GM12878 (cell line): ENCODE measurements around the gene ANK2. TPM values are rescaled to one million over a fixed set of nuclear protein-coding genes. Genes with fewer than 3 reads are reported as not detected.

Experiments
- ATAC-seq: fragments of 200-7000 bp; cut with Tn5 transposase; 3 replicates; pipeline ENCODE4 v1.9.1; 2020; ENCODE audit warnings: mild to moderate bottlenecking, moderate library complexity
- BruUV-seq: library from RNA; stranded (reverse); fragments of 400-500 nt; replicated peaks from 2 replicates; lab custom pipeline; 2021; lab: Mats Ljungman, UMichigan
- CTCF ChIA-PET: fragments of 300-600 bp; sonication (Branson Sonifier 250); formaldehyde crosslinking; extraction: SDS; loops from one replicate; lab custom pipeline; 2021; ENCODE audit warnings: inconsistent platforms; lab: Yijun Ruan, JAX
- POLR2A ChIA-PET: fragments of 350-600 bp; formaldehyde crosslinking; extraction: SDS; loops from one replicate; lab custom pipeline; 2021; ENCODE audit warnings: inconsistent platforms; lab: Charles Lee
- RAD21 ChIA-PET: fragments of 300-600 bp; sonication (Branson Sonifier 250); formaldehyde crosslinking; loops from one replicate; lab custom pipeline; 2023; ENCODE audit warnings: antibody characterized with exemption; ENCODE audit not compliant: unreplicated experiment; lab: Charles Lee
- SMC1A ChIA-PET: fragments of 300-600 bp; sonication (Branson Sonifier 250); formaldehyde crosslinking; loops from one replicate; lab custom pipeline; 2023; ENCODE audit not compliant: unreplicated experiment, uncharacterized antibody; lab: Charles Lee
- DNase-seq: peaks from one replicate; pipeline ENCODE4 v3.0.0-alpha.2; 2011; ENCODE audit warnings: low read depth, low spot score
- FAIRE-seq: peaks from 3 replicates; lab custom pipeline; 2011; peaks lifted over from hg19 to GRCh38; lab: Jason Lieb, UNC
- H2AFZ ChIP-seq: 2 replicates; pipeline ENCODE4 v1.6.0; 2011; ENCODE audit warnings: low read depth, low read length, control low read depth; ENCODE audit not compliant: control insufficient read depth
- H3K27ac ChIP-seq: 2 replicates; pipeline ENCODE4 v1.5.1; 2011; ENCODE audit warnings: control low read depth; ENCODE audit not compliant: control insufficient read depth, insufficient read depth
- H3K27me3 ChIP-seq, 2 experiments: replicated peaks in 1 of 2; 2 replicates each; pipeline versions ENCODE4 v1.6.0 to v1.6.1; 2011; ENCODE audit warnings: low read length in 1 of 2; ENCODE audit not compliant: control insufficient read depth in 2 of 2, insufficient read depth in 2 of 2
- H3K36me3 ChIP-seq, 2 experiments: 2 replicates each; pipeline ENCODE4 v1.5.1; 2011; ENCODE audit warnings: low read length in 1 of 2; ENCODE audit not compliant: control insufficient read depth in 2 of 2, insufficient read depth in 2 of 2
- H3K4me1 ChIP-seq: 2 replicates; pipeline ENCODE4 v1.6.1; 2011; ENCODE audit warnings: mild to moderate bottlenecking, low read length, moderate library complexity, mixed read lengths; ENCODE audit not compliant: control insufficient read depth, insufficient read depth
- H3K4me2 ChIP-seq: 2 replicates; pipeline ENCODE4 v1.6.0; 2011; ENCODE audit warnings: control low read depth; ENCODE audit not compliant: control insufficient read depth, insufficient read depth
- H3K4me3 ChIP-seq: fragments of 200-600 bp; sonication (generic); 2 replicates; pipeline ENCODE4 v1.5.1; 2016
- H3K79me2 ChIP-seq: 2 replicates; pipeline ENCODE4 v1.6.0; 2011; ENCODE audit warnings: low read length; ENCODE audit not compliant: control insufficient read depth, insufficient read depth
- H3K9ac ChIP-seq: 2 replicates; pipeline ENCODE4 v1.8.0; 2011; ENCODE audit warnings: low read length, control low read depth, mixed read lengths; ENCODE audit not compliant: control insufficient read depth, insufficient read depth
- H3K9me3 ChIP-seq: replicated peaks from 3 replicates; pipeline ENCODE4 v1.5.1; 2011; ENCODE audit warnings: mild to moderate bottlenecking, low read length; ENCODE audit not compliant: control insufficient read depth, insufficient read depth
- H4K20me1 ChIP-seq: 2 replicates; pipeline ENCODE4 v1.6.0; 2011; ENCODE audit not compliant: control insufficient read depth, insufficient read depth
- BACH1 ChIP-seq: fragments of 450-650 bp; IDR thresholded peaks from 2 replicates; pipeline ENCODE4 v1.6.1; 2017; ENCODE audit warnings: mild to moderate bottlenecking, borderline replicate concordance
- EP300 ChIP-seq, 2 experiments: fragments of 150-350 bp in 1 of 2; IDR thresholded peaks; 2 replicates each; pipeline ENCODE4 v1.6.1; 2011 to 2012; ENCODE audit warnings: low read depth in 2 of 2, low read length in 2 of 2, borderline replicate concordance in 1 of 2, improper control_type of control experiment in 1 of 2, inconsistent platforms in 1 of 2; ENCODE audit not compliant: control insufficient read depth in 1 of 2
- ESRRA ChIP-seq: IDR thresholded peaks from 2 replicates; pipeline ENCODE4 v1.6.1; 2012; ENCODE audit warnings: mild to moderate bottlenecking, low read length, improper control_type of control experiment
- POLR2AphosphoS2 ChIP-seq: IDR thresholded peaks from 2 replicates; pipeline ENCODE4 v1.6.1; 2011; ENCODE audit warnings: low read depth, mild to moderate bottlenecking, low read length, improper control_type of control experiment, moderate library complexity
- ZZZ3 ChIP-seq: IDR thresholded peaks from 2 replicates; pipeline ENCODE4 v1.6.1; 2011; ENCODE audit warnings: low read depth; ENCODE audit not compliant: control insufficient read depth, insufficient read length
- WGBS: methylation state at CpG from one replicate; pipeline ENCODE4 v1.1.6; 2016; ENCODE audit warnings: low lambda C conversion rate; ENCODE audit not compliant: insufficient replicate concordance, insufficient coverage; ENCODE audit errors: missing lambda C conversion rate; 5-methylcytosine and 5-hydroxymethylcytosine counted together
- in situ Hi-C: fragments of 300-500 bp; cut with MboI; formaldehyde crosslinking; loops from 9 replicates; pipeline ENCODE4 v1.14.3; 2018; ENCODE audit warnings: mixed read lengths
- intact Hi-C: fragments of 100-400 bp; cut with micrococcal nuclease; formaldehyde crosslinking; loops from one replicate; pipeline ENCODE4 v1.14.2; 2022; ENCODE audit not compliant: unreplicated experiment
- polyA plus RNA-seq, 11 experiments: library from polyadenylated mRNA; depleted of rRNA in 4 of 11; unstranded in 6 of 11; stranded (reverse) in 5 of 11; fragments of >200 nt; fragmentation: Nextera tagmentation in 4 of 11; fragmentation: Illumina TruSeq in 1 of 11; extraction: Ambion mirVana in 4 of 11; extraction: Trizol in 1 of 11; gene quantifications; 1 replicate in 1 of 11; 2 replicates in 10 of 11; pipeline versions ENCODE4 v1.2.1 to v1.2.3, GENCODE V29; 2011 to 2016; ENCODE audit warnings: inconsistent platforms in 2 of 11, missing spikeins in 2 of 11, low read depth in 1 of 11
- total RNA-seq, 4 experiments: library from RNA; depleted of rRNA in 3 of 4; stranded (reverse); fragments of >200 nt in 3 of 4; fragmentation: Illumina TruSeq in 1 of 4; extraction: Trizol in 1 of 4; gene quantifications; 2 replicates each; pipeline versions ENCODE4 v1.2.1 to v1.2.3, GENCODE V29; 2013 to 2021
- TF ChIP-seq, protein P1 (sequence below): fragments of 450-650 bp; IDR thresholded peaks from 2 replicates; pipeline ENCODE4 v1.6.1; 2017; ENCODE audit warnings: mild to moderate bottlenecking, low read depth, inconsistent platforms; ENCODE audit not compliant: poor library complexity, severe bottlenecking
- TF ChIP-seq, protein P2 (sequence below): fragments of 150-350 bp; IDR thresholded peaks from 2 replicates; pipeline ENCODE4 v1.6.1; 2016; ENCODE audit warnings: low read depth, low read length
- TF ChIP-seq, protein P3 (sequence below): fragments of 450-650 bp; IDR thresholded peaks from 2 replicates; pipeline ENCODE4 v1.6.1; 2017; ENCODE audit warnings: low read depth, mild to moderate bottlenecking, moderate library complexity
- TF ChIP-seq, protein P4 (sequence below): fragments of 450-650 bp; IDR thresholded peaks from 2 replicates; pipeline ENCODE4 v1.6.1; 2016; ENCODE audit warnings: mild to moderate bottlenecking
- TF ChIP-seq, protein P5 (sequence below): IDR thresholded peaks from 2 replicates; pipeline ENCODE4 v1.6.1; 2011; ENCODE audit warnings: low read depth, low read length, improper control_type of control experiment, borderline replicate concordance
- TF ChIP-seq, protein P6 (sequence below): fragments of 450-650 bp; conservative IDR thresholded peaks from 2 replicates; pipeline ENCODE4 v1.6.1; 2017; ENCODE audit warnings: mild to moderate bottlenecking, moderate library complexity

Gene ANK2
- total and polyA plus RNA-seq, 10 of the 15 experiments (the other 5 are each of a cell fraction or from before 2014, with no cell fraction given) = 1.6 to 13.0 (median 4.1) TPM

DNA sequence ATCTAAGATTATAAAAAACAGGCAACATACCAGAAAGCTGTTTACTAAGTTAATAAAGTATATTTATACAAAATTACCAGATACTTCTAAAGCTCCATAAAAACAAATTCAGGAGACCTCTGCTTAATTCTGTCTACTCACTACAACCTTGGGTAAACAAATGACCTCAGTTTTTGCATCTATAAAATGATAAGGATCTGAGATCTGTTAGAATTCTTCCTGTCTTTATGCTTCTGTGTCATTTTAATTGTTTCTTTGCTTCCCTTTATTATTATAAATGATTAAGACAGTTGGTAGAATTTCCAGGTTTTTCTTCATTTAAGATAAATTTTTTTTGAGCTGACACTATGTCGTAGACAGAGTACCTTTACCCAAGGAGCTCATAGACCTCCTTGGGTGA is 76.0 kb downstream of the ANK2 start:
- in situ Hi-C loops = no loop called here
- Histone ChIP-seq H3K36me3 (no peaks in the 10 kb centered on the region), H3K79me2 (no peaks in the 10 kb centered on the region), H4K20me1 (no peaks in the 10 kb centered on the region), H3K9me3 (no peaks in the 10 kb centered on the region), H3K9ac (no peak overlapping the region), H3K4me2 (no peak overlapping the region), H2AFZ (no peak overlapping the region), H3K27ac (no peak overlapping the region), H3K4me1 (no peaks in the 10 kb centered on the region), H3K4me3 (no peak overlapping the region), H3K27me3 (no peaks in the 10 kb centered on the region)
- BruUV-seq = no TSS peak
- SMC1A ChIA-PET = interaction anchor here (0.8 to 1.3 kb wide), 3 partner anchors 10 to 74 kb away, joined by 3 to 4 read pairs (median 3); no protein-coding TSS in a partner anchor
- POLR2A ChIA-PET = no interaction called here
- CTCF ChIA-PET = interaction anchor here (0.5 to 1.5 kb wide), 4 partner anchors 16 to 122 kb away, joined by 3 to 5 read pairs (median 3); no protein-coding TSS in a partner anchor
- ATAC-seq (no peak), DNase-seq (no peak), FAIRE-seq (no peak)
- RAD21 ChIA-PET = no interaction called here
- WGBS = 100% methylated on average over 1 of the region's 1 CpG
- intact Hi-C loops = no loop called here
- TF ChIP-seq BACH1 (no peak), EP300 (IDR thresholded peaks at IDR 0.05; ENCODE audit: borderline replicate concordance in 1 of 2, control insufficient read depth in 1 of 2, low read depth in 2 of 2, low read length in 2 of 2) (no peak), ZZZ3 (no peak), ESRRA (no peak), POLR2AphosphoS2 (no peak)
- TF ChIP-seq, protein P1, sequence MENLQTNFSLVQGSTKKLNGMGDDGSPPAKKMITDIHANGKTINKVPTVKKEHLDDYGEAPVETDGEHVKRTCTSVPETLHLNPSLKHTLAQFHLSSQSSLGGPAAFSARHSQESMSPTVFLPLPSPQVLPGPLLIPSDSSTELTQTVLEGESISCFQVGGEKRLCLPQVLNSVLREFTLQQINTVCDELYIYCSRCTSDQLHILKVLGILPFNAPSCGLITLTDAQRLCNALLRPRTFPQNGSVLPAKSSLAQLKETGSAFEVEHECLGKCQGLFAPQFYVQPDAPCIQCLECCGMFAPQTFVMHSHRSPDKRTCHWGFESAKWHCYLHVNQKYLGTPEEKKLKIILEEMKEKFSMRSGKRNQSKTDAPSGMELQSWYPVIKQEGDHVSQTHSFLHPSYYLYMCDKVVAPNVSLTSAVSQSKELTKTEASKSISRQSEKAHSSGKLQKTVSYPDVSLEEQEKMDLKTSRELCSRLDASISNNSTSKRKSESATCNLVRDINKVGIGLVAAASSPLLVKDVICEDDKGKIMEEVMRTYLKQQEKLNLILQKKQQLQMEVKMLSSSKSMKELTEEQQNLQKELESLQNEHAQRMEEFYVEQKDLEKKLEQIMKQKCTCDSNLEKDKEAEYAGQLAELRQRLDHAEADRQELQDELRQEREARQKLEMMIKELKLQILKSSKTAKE = no peak
- TF ChIP-seq, protein P2, sequence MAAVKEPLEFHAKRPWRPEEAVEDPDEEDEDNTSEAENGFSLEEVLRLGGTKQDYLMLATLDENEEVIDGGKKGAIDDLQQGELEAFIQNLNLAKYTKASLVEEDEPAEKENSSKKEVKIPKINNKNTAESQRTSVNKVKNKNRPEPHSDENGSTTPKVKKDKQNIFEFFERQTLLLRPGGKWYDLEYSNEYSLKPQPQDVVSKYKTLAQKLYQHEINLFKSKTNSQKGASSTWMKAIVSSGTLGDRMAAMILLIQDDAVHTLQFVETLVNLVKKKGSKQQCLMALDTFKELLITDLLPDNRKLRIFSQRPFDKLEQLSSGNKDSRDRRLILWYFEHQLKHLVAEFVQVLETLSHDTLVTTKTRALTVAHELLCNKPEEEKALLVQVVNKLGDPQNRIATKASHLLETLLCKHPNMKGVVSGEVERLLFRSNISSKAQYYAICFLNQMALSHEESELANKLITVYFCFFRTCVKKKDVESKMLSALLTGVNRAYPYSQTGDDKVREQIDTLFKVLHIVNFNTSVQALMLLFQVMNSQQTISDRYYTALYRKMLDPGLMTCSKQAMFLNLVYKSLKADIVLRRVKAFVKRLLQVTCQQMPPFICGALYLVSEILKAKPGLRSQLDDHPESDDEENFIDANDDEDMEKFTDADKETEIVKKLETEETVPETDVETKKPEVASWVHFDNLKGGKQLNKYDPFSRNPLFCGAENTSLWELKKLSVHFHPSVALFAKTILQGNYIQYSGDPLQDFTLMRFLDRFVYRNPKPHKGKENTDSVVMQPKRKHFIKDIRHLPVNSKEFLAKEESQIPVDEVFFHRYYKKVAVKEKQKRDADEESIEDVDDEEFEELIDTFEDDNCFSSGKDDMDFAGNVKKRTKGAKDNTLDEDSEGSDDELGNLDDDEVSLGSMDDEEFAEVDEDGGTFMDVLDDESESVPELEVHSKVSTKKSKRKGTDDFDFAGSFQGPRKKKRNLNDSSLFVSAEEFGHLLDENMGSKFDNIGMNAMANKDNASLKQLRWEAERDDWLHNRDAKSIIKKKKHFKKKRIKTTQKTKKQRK = no peak
- TF ChIP-seq, protein P3, sequence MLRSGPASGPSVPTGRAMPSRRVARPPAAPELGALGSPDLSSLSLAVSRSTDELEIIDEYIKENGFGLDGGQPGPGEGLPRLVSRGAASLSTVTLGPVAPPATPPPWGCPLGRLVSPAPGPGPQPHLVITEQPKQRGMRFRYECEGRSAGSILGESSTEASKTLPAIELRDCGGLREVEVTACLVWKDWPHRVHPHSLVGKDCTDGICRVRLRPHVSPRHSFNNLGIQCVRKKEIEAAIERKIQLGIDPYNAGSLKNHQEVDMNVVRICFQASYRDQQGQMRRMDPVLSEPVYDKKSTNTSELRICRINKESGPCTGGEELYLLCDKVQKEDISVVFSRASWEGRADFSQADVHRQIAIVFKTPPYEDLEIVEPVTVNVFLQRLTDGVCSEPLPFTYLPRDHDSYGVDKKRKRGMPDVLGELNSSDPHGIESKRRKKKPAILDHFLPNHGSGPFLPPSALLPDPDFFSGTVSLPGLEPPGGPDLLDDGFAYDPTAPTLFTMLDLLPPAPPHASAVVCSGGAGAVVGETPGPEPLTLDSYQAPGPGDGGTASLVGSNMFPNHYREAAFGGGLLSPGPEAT = no peak
- TF ChIP-seq, protein P4, sequence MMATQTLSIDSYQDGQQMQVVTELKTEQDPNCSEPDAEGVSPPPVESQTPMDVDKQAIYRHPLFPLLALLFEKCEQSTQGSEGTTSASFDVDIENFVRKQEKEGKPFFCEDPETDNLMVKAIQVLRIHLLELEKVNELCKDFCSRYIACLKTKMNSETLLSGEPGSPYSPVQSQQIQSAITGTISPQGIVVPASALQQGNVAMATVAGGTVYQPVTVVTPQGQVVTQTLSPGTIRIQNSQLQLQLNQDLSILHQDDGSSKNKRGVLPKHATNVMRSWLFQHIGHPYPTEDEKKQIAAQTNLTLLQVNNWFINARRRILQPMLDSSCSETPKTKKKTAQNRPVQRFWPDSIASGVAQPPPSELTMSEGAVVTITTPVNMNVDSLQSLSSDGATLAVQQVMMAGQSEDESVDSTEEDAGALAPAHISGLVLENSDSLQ = no peak
- TF ChIP-seq, protein P5, sequence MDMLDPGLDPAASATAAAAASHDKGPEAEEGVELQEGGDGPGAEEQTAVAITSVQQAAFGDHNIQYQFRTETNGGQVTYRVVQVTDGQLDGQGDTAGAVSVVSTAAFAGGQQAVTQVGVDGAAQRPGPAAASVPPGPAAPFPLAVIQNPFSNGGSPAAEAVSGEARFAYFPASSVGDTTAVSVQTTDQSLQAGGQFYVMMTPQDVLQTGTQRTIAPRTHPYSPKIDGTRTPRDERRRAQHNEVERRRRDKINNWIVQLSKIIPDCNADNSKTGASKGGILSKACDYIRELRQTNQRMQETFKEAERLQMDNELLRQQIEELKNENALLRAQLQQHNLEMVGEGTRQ = no peak
- TF ChIP-seq, protein P6, sequence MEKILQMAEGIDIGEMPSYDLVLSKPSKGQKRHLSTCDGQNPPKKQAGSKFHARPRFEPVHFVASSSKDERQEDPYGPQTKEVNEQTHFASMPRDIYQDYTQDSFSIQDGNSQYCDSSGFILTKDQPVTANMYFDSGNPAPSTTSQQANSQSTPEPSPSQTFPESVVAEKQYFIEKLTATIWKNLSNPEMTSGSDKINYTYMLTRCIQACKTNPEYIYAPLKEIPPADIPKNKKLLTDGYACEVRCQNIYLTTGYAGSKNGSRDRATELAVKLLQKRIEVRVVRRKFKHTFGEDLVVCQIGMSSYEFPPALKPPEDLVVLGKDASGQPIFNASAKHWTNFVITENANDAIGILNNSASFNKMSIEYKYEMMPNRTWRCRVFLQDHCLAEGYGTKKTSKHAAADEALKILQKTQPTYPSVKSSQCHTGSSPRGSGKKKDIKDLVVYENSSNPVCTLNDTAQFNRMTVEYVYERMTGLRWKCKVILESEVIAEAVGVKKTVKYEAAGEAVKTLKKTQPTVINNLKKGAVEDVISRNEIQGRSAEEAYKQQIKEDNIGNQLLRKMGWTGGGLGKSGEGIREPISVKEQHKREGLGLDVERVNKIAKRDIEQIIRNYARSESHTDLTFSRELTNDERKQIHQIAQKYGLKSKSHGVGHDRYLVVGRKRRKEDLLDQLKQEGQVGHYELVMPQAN = no peak
